ES-I3 (cell line): Measurements from ENCODE around the gene ANKS1B.
"Not testable (repeated sequence)": the region's sequence is repeated elsewhere in the genome, so short reads cannot be mapped to it uniquely, and the experiment has no call there.

Experiments
- H3K36me3 ChIP-seq: 2 replicates; pipeline ENCODE4 v1.6.1; 2013; ENCODE audit warnings: mild to moderate bottlenecking, low read length, control low read depth, moderate library complexity; ENCODE audit not compliant: insufficient read depth
- H3K4me1 ChIP-seq: 2 replicates; pipeline ENCODE4 v1.6.1; 2013; ENCODE audit warnings: mild to moderate bottlenecking, control low read depth, low read length; ENCODE audit not compliant: insufficient read depth
- H3K9ac ChIP-seq: 2 replicates; pipeline ENCODE4 v1.6.1; 2013; ENCODE audit warnings: low read depth, mild to moderate bottlenecking, low read length, moderate library complexity
- H3K9me3 ChIP-seq: 2 replicates; pipeline ENCODE4 v1.6.1; 2013; ENCODE audit warnings: mild to moderate bottlenecking, low read length, moderate library complexity; ENCODE audit not compliant: control insufficient read depth, insufficient read depth

Gene ANKS1B

GRCh38 chr12:99870085-99870484 lies 114.7 kb downstream of the ANKS1B start:
- Histone ChIP-seq H3K9me3 (no peaks in the 10 kb centered on the region), H3K9ac (no peak overlapping the region), H3K36me3 (no peaks in the 10 kb centered on the region), H3K4me1 (no peaks in the 10 kb centered on the region)

- H3K9ac ChIP-seq = no peak overlapping the region
- no peaks in the 10 kb centered on the region for H3K9me3 ChIP-seq
- H3K36me3 ChIP-seq = no peaks in the 10 kb centered on the region
- H3K4me1 ChIP-seq = no peaks in the 10 kb centered on the region
Observed at GRCh38 chr12:99861731-99862130, 123.0 kb downstream of the ANKS1B start.

- Histone ChIP-seq H3K9me3 (no peaks in the 10 kb centered on the region), H3K9ac (no peak overlapping the region), H3K4me1 (no peaks in the 10 kb centered on the region), H3K36me3 (no peaks in the 10 kb centered on the region)
Observed at GRCh38 chr12:99859126-99859525, 125.6 kb downstream of the ANKS1B start.

- Histone ChIP-seq H3K4me1 (no peaks in the 10 kb centered on the region), H3K36me3 (no peaks in the 10 kb centered on the region), H3K9me3 (no peaks in the 10 kb centered on the region), H3K9ac (no peak overlapping the region)
Observed at GRCh38 chr12:99852666-99853065, 132.1 kb downstream of the ANKS1B start.

GRCh38 chr12:99847936-99848335 lies 136.8 kb downstream of the ANKS1B start:
- Histone ChIP-seq H3K4me1 (no peaks in the 10 kb centered on the region), H3K9ac (no peak overlapping the region), H3K9me3 (no peaks in the 10 kb centered on the region), H3K36me3 (no peaks in the 10 kb centered on the region)

DNA sequence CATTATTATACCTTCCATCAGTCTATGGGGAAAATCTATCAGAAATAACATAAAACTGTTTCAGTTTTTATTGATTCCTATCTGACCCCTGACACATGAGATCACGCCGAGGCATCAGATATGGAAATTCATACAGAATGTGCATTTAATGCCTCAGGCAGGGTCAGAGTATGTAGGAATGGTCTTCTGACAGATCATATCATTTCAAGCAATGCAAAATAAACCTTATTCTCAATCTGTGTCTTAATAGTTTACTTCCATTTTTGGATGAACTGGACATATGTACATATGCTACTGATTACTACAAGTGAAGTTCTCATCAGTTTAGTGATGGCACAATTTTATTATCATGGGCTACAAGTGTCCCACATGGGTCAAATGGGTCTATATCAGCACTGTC lies 150.0 kb downstream of the ANKS1B start:
- Histone ChIP-seq H3K9me3 (no peaks in the 10 kb centered on the region), H3K9ac (no peak overlapping the region), H3K36me3 (no peaks in the 10 kb centered on the region), H3K4me1 (no peaks in the 10 kb centered on the region)

DNA sequence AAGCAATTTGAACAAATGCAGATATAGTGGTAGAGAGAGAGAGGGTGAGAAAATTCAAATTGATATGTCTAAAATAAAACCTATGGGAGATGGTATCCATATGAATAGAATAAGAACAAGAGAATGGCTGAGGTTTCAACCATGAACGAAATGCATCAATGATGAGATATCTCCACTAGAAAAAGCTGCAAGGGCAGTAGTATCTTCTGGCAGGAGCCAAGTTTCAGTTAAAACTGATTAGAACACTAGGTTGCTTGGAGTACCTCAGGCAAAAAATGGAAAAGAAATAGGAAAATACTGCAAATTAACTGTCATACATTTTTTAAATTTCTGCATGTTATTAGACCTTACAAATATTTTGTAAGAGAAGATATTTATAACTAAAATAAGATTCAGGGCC lies 151.3 kb downstream of the ANKS1B start:
- Histone ChIP-seq H3K36me3 (no peaks in the 10 kb centered on the region), H3K9me3 (no peaks in the 10 kb centered on the region), H3K4me1 (no peaks in the 10 kb centered on the region), H3K9ac (no peak overlapping the region)

GRCh38 chr12:99824900-99825542 lies 159.7 kb downstream of the ANKS1B start:
- Histone ChIP-seq H3K4me1 (no peaks in the 10 kb centered on the region), H3K9me3 (no peaks in the 10 kb centered on the region), H3K9ac (no peak overlapping the region), H3K36me3 (no peaks in the 10 kb centered on the region)

DNA sequence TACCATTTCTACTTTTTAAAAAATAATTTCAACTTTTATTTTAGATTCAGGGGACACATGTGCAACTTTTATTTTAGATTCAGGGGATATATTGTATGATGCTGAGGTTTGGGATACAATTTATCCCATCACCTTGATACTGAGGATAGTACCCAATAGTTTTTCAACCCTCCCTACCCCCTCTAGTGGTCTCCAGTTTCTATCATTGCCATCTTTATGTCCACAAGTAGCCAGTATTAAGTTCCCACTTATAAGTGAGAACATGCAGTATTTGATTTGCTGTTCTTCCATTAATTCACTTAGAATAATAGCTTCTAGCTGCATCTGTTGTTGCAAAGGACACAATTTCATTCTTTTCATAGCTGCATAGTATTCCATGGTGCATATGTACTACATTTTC lies 162.5 kb downstream of the ANKS1B start:
- Histone ChIP-seq H3K36me3 (no peaks in the 10 kb centered on the region), H3K9ac (no peak overlapping the region)

DNA sequence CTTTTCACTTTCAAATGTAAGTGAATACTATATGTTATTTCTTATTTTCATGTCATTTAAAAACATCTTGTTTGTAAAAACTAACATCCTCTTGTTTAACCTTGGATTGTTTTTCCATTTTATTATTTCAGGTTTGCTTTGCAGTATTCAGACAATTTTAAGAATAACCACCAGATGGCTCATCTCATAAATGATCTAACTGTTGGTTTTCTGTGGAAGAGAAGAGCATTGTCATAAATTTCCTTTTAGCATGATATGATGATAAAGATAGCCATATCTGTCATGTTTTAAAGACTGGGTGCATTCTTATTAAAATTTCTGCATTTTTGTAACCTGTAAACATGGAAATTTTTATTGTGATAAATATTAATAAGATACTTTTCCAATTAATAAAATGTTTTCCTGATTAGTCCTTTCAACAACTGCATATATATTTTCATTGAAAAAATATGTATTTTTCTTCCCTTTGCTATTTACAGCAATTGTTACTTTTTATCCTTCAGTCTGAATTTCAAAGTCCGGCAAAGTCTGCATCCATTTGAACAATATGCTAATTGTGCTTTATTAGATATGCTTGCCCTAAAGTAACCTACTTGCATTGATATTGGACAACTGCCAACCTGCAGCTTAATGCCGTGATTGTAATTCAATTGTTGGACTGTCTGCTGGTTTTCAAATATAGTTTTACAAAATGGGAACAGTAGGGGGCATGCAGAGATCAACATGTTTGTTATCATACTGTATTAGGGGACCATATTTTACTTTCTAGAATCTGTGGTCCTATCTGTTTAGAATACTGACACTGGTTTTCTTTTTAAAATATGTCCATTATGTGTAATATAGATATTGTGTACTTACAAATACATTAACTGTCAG lies 173.8 kb downstream of the ANKS1B start:
- H3K9ac ChIP-seq = no peak overlapping the region
- no peaks in the 10 kb centered on the region for H3K9me3 ChIP-seq
- no peaks in the 10 kb centered on the region for H3K36me3 ChIP-seq
- H3K4me1 ChIP-seq = no peaks in the 10 kb centered on the region

More for the DNA sequence above, 162.5 kb downstream of the ANKS1B start:
- Histone ChIP-seq H3K4me1 (no peaks in the 10 kb centered on the region), H3K9me3 (no peaks in the 10 kb centered on the region)

- Histone ChIP-seq H3K9ac (no peak overlapping the region), H3K9me3 (no peaks in the 10 kb centered on the region), H3K36me3 (no peaks in the 10 kb centered on the region), H3K4me1 (no peaks in the 10 kb centered on the region)
Observed at GRCh38 chr12:99809909-99810308, 174.8 kb downstream of the ANKS1B start.

DNA sequence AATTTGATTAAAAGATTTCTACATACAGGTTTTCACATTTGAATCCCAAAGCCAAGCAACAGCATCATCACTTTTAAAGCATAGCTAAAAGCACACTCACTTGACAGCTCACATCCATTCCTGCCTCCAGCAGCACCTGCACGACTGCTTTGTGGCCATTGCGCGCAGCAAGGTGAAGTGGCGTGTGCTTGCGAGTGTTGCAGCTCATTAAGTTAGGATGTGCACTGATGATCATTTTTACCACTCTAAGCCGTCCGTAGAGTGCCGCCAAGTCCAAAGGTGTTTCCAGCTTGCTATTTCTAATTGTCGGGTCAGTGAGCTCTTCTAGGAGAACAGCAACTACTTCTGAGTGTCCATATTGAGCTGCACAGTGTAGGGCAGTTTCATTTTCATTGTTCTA lies 178.4 kb downstream of the ANKS1B start:
- Histone ChIP-seq H3K9ac (no peak overlapping the region), H3K4me1 (no peaks in the 10 kb centered on the region), H3K36me3 (no peaks in the 10 kb centered on the region), H3K9me3 (no peaks in the 10 kb centered on the region)

DNA sequence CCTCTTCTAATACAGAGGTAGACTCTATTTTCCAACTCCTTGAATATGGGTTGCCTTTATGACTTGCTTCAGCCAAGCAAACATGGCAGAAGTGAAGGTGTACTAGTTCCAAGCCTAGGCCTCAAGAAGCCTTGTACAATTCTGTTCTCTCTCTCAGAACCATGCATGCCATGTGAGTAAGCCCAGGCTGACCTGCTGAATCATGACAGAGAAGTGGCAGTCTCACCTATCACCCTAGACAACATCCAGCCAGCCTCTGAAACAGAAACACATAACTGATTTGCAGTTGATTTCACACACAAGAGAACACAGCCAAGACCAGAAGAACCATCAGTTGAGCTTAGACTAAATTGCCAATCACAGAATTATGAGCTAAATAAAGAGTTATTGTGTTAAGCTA lies 180.0 kb downstream of the ANKS1B start:
- Histone ChIP-seq H3K4me1 (no peaks in the 10 kb centered on the region), H3K9me3 (no peaks in the 10 kb centered on the region), H3K36me3 (no peaks in the 10 kb centered on the region)

GRCh38 chr12:99800605-99801004 lies 184.1 kb downstream of the ANKS1B start:
- Histone ChIP-seq H3K9me3 (no peaks in the 10 kb centered on the region), H3K4me1 (no peaks in the 10 kb centered on the region), H3K36me3 (no peaks in the 10 kb centered on the region), H3K9ac (no peak overlapping the region)

More for the DNA sequence above, 180.0 kb downstream of the ANKS1B start:
- H3K9ac ChIP-seq = no peak overlapping the region

DNA sequence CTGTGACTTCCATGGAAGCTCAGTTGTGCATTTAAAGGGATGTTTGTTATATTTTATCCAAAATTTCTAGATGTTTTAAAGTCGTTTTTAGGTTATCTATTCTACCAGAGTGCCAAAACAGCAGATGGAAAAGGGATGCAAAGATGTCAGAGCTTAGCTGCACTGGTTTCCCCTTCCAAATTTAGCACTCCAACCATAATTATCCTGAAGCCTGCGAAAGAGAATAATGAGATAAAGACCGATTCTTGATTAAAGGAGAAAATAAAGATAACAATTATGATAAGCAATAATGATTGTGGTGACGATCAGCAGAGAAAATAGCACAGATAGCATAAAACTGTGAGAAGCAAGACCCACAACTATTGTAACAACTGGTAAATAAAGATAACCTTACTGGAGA lies 186.8 kb downstream of the ANKS1B start:
- not testable (repeated sequence) for H3K36me3 ChIP-seq, H3K9ac ChIP-seq, H3K4me1 ChIP-seq, H3K9me3 ChIP-seq
